ENCODE data around the gene DNPEP. TPM values are rescaled to one million over a fixed set of nuclear protein-coding genes. Genes with fewer than 3 reads are reported as not detected.

Gene DNPEP
- total RNA-seq, 1 experiment from 2014 or later: 60.9 TPM

DNA sequence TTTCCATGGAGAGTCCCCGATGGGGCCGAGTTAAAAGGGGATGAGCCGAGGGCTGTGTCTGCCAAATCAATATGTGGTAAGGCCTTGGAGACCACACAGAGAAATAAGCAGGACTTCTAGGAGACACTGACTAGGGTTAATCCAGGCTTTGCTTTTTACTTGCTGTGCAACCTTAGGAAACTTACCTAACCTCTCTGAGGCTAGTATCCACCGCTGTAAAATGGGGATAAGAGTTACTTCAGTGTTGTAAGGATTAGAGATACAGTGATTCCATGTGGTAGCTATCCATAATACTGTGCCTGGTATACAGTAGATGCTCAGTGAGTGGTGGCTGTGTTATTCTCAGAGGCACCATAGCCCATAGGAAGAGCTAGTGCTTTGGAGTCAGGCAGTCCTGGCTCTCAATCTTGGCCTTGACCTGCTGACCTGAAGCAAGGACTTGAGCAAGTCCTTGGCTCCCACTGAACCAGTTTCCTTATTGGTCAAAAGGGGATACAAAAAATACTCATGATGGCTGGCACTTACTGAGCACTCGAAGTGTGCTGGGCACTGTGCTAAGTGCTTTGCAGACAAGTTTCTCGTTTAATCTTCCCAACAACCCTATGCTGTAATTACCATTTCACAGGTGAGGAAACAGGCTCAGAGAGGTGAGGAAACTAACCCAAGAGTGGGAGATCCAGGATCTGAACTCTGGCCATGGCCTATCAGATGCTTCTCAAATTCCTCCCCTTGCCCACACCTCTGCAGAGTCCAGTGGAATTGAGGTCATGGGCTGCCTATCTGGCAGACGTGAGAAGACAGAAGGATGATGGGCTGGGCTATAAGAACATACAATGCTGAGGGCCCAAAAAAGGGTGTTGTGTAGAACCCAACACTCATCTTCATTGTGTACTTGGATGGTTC is 18.5 kb upstream of the DNPEP start:
- Histone ChIP-seq H3K9me3 (ENCODE audit: control insufficient read depth, low read depth, low read length) (no peaks in the 10 kb centered on the region), H3K9ac (ENCODE audit: extremely low read depth, insufficient read length, low read length) (no peak overlapping the region), H3K23me2 (ENCODE audit: insufficient read length, low read depth, low read length, poor library complexity, severe bottlenecking) (no peaks in the 10 kb centered on the region), H3K79me1 (ENCODE audit: insufficient read depth, low read depth, low read length, poor library complexity, severe bottlenecking) (no peaks in the 10 kb centered on the region), H2BK120ac (ENCODE audit: low read depth, low read length, poor library complexity, severe bottlenecking) (no peak overlapping the region), H3K27me3 (ENCODE audit: insufficient read depth, low read length) (no peaks in the 10 kb centered on the region), H3K18ac (ENCODE audit: insufficient read length, low read depth, low read length) (no peak overlapping the region), H3T11ph (ENCODE audit: low read length) (no peak overlapping the region), H3K79me2 (ENCODE audit: insufficient read depth, low read length) (no peaks in the 10 kb centered on the region), H4K91ac (ENCODE audit: insufficient read length, low read depth, low read length) (no peak overlapping the region), H3K56ac (ENCODE audit: insufficient read length, low read depth, low read length) (no peak overlapping the region), H2AK5ac (ENCODE audit: insufficient read length, low read length) (no peak overlapping the region), H3K23ac (ENCODE audit: insufficient read length, low read depth, low read length) (no peak overlapping the region), H3K14ac (ENCODE audit: insufficient read depth, low read length) (no peak overlapping the region), H3K27ac (ENCODE audit: insufficient read length, low read depth, low read length) (no peak overlapping the region), H3K4me1 (ENCODE audit: insufficient read depth, low read length) (no peaks in the 10 kb centered on the region), H3K4me2 (ENCODE audit: insufficient read depth, insufficient read length, low read length) (no peak overlapping the region), H2BK15ac (ENCODE audit: low read depth, low read length) (no peak overlapping the region), H2AFZ (ENCODE audit: low read length) (no peak overlapping the region), H2BK5ac (ENCODE audit: insufficient read length, low read length) (no peak overlapping the region), H4K20me1 (ENCODE audit: control insufficient read depth, insufficient read depth, insufficient read length) (no peaks in the 10 kb centered on the region), H2BK20ac (ENCODE audit: low read depth, low read length, poor library complexity, severe bottlenecking) (no peak overlapping the region), H4K5ac (ENCODE audit: insufficient read length, low read depth, low read length) (no peak overlapping the region), H4K8ac (replicated peaks; ENCODE audit: insufficient read length, low read depth, low read length) (no peak overlapping the region), H2BK12ac (ENCODE audit: insufficient read length, low read depth, low read length) (no peak overlapping the region), H3K4ac (ENCODE audit: low read depth, low read length) (no peak overlapping the region)
- H3K4me3 Mint-ChIP-seq: no peak overlapping the region
- peaks cover 21 to 35% of the 10 kb centered on the region in 2 experiments for H3K4me1 Mint-ChIP-seq
- no peak overlapping the region; a peak in 2 of 7 replicates for H3K27ac Mint-ChIP-seq
- no CpG with 5 or more reads among the region's 7 CpGs for WGBS (ENCODE audit: extremely low coverage, insufficient read length, low lambda C conversion rate)
- H3K9me3 Mint-ChIP-seq: no peaks in the 10 kb centered on the region; a peak in 1 of 5 replicates
- H3K36me3 Mint-ChIP-seq (ENCODE audit: insufficient read depth in 1 of 3, low read depth in 3 of 3): no peaks in the 10 kb centered on the region
- DNase-seq: no peak
- peaks cover 6% of the 10 kb centered on the region for H3K27me3 Mint-ChIP-seq (ENCODE audit: low read depth)
- TF ChIP-seq, protein P1, sequence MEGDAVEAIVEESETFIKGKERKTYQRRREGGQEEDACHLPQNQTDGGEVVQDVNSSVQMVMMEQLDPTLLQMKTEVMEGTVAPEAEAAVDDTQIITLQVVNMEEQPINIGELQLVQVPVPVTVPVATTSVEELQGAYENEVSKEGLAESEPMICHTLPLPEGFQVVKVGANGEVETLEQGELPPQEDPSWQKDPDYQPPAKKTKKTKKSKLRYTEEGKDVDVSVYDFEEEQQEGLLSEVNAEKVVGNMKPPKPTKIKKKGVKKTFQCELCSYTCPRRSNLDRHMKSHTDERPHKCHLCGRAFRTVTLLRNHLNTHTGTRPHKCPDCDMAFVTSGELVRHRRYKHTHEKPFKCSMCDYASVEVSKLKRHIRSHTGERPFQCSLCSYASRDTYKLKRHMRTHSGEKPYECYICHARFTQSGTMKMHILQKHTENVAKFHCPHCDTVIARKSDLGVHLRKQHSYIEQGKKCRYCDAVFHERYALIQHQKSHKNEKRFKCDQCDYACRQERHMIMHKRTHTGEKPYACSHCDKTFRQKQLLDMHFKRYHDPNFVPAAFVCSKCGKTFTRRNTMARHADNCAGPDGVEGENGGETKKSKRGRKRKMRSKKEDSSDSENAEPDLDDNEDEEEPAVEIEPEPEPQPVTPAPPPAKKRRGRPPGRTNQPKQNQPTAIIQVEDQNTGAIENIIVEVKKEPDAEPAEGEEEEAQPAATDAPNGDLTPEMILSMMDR (conservative IDR thresholded peaks at IDR 0.05): no peak
